ENCODE results near the gene TSC22D4.

Gene TSC22D4

DNA sequence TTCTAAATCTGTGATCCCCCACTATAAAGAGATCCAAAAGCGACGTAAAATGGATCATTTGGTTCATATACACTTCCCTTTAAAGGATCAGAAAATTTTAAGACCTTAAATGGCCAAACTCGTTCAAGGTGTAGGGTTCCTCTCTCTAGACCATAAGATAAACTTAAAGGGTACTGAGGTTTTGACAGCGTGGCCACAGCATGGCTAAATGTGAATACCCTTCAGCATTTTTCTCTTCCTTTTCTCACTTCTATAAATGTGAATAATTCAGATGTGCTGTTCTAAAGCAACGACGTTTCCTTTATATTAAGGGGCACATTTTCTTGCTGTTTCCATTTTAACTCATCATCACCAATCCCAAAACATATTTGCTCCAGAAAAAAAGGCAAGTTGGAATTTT, 55.7 kb downstream of the TSC22D4 start:
- no peaks in the 10 kb centered on the region for H3K9me3 ChIP-seq (ENCODE audit: control insufficient read depth, insufficient read depth, low read depth, low read length)
- H3K36me3 ChIP-seq (ENCODE audit: control insufficient read depth in 2 of 2, insufficient read depth in 1 of 2, low read length in 2 of 2) = no peaks in the 10 kb centered on the region
- no peaks in the 10 kb centered on the region for H3K4me1 ChIP-seq (ENCODE audit: control insufficient read depth, insufficient read depth, low read length)
- TF ChIP-seq ZSCAN16 (tag by site-specific recombination; IDR thresholded peaks at IDR 0.05) (no peak), ZNF701 (tag by site-specific recombination; IDR thresholded peaks at IDR 0.05) (no peak), ZNF548 (tag by site-specific recombination; IDR thresholded peaks at IDR 0.05) (no peak), ZNF133 (tag by site-specific recombination; IDR thresholded peaks at IDR 0.05) (no peak), ZNF239 (tag by site-specific recombination; IDR thresholded peaks at IDR 0.05) (no peak), ZNF248 (tag by site-specific recombination; IDR thresholded peaks at IDR 0.05) (no peak), ZNF16 (tag by site-specific recombination; IDR thresholded peaks at IDR 0.05; ENCODE audit: low read depth) (no peak), ZNF501 (tag by site-specific recombination; IDR thresholded peaks at IDR 0.05) (no peak), ZFP37 (tag by site-specific recombination; IDR thresholded peaks at IDR 0.05) (no peak), ZNF169 (tag by site-specific recombination; IDR thresholded peaks at IDR 0.05) (no peak), ZBTB48 (tag by site-specific recombination; IDR thresholded peaks at IDR 0.05) (no peak)
- TF ChIP-seq, protein P1, sequence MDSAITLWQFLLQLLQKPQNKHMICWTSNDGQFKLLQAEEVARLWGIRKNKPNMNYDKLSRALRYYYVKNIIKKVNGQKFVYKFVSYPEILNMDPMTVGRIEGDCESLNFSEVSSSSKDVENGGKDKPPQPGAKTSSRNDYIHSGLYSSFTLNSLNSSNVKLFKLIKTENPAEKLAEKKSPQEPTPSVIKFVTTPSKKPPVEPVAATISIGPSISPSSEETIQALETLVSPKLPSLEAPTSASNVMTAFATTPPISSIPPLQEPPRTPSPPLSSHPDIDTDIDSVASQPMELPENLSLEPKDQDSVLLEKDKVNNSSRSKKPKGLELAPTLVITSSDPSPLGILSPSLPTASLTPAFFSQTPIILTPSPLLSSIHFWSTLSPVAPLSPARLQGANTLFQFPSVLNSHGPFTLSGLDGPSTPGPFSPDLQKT (IDR thresholded peaks at IDR 0.05; ENCODE audit: borderline replicate concordance, low read depth, low read length) = no peak
- TF ChIP-seq, protein P2, sequence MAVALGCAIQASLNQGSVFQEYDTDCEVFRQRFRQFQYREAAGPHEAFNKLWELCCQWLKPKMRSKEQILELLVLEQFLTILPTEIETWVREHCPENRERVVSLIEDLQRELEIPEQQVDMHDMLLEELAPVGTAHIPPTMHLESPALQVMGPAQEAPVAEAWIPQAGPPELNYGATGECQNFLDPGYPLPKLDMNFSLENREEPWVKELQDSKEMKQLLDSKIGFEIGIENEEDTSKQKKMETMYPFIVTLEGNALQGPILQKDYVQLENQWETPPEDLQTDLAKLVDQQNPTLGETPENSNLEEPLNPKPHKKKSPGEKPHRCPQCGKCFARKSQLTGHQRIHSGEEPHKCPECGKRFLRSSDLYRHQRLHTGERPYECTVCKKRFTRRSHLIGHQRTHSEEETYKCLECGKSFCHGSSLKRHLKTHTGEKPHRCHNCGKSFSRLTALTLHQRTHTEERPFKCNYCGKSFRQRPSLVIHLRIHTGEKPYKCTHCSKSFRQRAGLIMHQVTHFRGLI (tag by site-specific recombination; IDR thresholded peaks at IDR 0.05) = no peak
- TF ChIP-seq, protein P3, sequence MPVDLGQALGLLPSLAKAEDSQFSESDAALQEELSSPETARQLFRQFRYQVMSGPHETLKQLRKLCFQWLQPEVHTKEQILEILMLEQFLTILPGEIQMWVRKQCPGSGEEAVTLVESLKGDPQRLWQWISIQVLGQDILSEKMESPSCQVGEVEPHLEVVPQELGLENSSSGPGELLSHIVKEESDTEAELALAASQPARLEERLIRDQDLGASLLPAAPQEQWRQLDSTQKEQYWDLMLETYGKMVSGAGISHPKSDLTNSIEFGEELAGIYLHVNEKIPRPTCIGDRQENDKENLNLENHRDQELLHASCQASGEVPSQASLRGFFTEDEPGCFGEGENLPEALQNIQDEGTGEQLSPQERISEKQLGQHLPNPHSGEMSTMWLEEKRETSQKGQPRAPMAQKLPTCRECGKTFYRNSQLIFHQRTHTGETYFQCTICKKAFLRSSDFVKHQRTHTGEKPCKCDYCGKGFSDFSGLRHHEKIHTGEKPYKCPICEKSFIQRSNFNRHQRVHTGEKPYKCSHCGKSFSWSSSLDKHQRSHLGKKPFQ (tag by site-specific recombination; IDR thresholded peaks at IDR 0.05) = no peak
- TF ChIP-seq, protein P4, sequence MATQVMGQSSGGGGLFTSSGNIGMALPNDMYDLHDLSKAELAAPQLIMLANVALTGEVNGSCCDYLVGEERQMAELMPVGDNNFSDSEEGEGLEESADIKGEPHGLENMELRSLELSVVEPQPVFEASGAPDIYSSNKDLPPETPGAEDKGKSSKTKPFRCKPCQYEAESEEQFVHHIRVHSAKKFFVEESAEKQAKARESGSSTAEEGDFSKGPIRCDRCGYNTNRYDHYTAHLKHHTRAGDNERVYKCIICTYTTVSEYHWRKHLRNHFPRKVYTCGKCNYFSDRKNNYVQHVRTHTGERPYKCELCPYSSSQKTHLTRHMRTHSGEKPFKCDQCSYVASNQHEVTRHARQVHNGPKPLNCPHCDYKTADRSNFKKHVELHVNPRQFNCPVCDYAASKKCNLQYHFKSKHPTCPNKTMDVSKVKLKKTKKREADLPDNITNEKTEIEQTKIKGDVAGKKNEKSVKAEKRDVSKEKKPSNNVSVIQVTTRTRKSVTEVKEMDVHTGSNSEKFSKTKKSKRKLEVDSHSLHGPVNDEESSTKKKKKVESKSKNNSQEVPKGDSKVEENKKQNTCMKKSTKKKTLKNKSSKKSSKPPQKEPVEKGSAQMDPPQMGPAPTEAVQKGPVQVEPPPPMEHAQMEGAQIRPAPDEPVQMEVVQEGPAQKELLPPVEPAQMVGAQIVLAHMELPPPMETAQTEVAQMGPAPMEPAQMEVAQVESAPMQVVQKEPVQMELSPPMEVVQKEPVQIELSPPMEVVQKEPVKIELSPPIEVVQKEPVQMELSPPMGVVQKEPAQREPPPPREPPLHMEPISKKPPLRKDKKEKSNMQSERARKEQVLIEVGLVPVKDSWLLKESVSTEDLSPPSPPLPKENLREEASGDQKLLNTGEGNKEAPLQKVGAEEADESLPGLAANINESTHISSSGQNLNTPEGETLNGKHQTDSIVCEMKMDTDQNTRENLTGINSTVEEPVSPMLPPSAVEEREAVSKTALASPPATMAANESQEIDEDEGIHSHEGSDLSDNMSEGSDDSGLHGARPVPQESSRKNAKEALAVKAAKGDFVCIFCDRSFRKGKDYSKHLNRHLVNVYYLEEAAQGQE (tag by site-specific recombination; IDR thresholded peaks at IDR 0.05) = no peak
- ChIA-PET POLR2A (no interaction called here), CTCF (interaction anchor here (0.9 to 2.3 kb wide), 2 partner anchors 16 to 27 kb away, joined by 5 to 18 read pairs; no protein-coding TSS in a partner anchor)
- H3K4me3 ChIP-seq (ENCODE audit: low read depth, low read length) = no peak overlapping the region
- H3K27ac ChIP-seq (ENCODE audit: extremely low read depth, low read depth, low read length) = no peak overlapping the region

DNA sequence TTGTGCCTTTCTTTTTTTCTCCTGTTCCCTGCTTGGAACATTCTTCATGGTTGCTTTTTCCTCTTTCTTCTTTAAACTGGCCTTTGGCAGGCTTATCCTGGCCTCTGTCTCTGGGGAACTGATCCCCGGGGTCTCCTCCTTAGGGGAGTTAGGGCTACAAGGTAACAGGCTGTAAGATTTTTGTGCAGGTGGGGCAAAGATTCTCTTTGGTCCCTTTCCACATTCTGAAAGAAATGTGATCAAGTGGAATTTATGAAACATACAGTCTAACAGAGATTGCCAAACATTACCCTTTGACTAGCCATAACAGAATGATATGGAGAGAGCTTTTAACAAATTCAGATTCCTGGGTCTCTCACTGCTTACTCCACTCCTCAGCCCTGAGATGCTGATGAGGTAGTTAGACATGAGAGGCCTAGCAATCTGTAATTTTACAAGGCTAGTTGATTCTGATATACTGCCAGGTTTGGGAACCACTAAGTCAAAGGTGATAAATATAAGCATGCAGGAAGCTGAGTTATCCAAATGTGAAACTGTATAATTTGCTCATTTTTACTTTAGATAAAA, 59.3 kb downstream of the TSC22D4 start:
- no peak overlapping the region for H3K27ac ChIP-seq (ENCODE audit: extremely low read depth, low read depth, low read length)
- no peaks in the 10 kb centered on the region for H3K4me1 ChIP-seq (ENCODE audit: control insufficient read depth, insufficient read depth, low read length)
- TF ChIP-seq ZNF792 (tag by site-specific recombination; IDR thresholded peaks at IDR 0.05) (no peak), ZNF747 (tag by site-specific recombination; IDR thresholded peaks at IDR 0.05) (no peak), BCL11B (tag by site-specific recombination; IDR thresholded peaks at IDR 0.05; ENCODE audit: low read depth) (no peak), ZBTB20 (tag by site-specific recombination; IDR thresholded peaks at IDR 0.05) (peak; percentile 92), ZNF140 (tag by site-specific recombination; IDR thresholded peaks at IDR 0.05) (no peak)
- ChIA-PET CTCF (interaction anchor here (0.5 to 1.1 kb wide), 5 partner anchors 8 to 429 kb away, joined by 3 to 10 read pairs (median 4); no protein-coding TSS in a partner anchor), POLR2A (interaction anchor here (0.5 to 1.8 kb wide), 3 partner anchors 9 to 296 kb away, joined by 3 to 10 read pairs (median 4); partner anchors contain the start of genes FBXO24, LRCH4 and ZCWPW1)
- H3K4me3 ChIP-seq (ENCODE audit: low read depth, low read length) = no peak overlapping the region
- H3K9me3 ChIP-seq (ENCODE audit: control insufficient read depth, insufficient read depth, low read depth, low read length) = no peaks in the 10 kb centered on the region
- no peaks in the 10 kb centered on the region for H3K36me3 ChIP-seq (ENCODE audit: control insufficient read depth in 2 of 2, insufficient read depth in 1 of 2, low read length in 2 of 2)
